Endothelial cell of umbilical vein (primary cell): Measurements from ENCODE around the gene TP73. TPM values are rescaled to one million over a fixed set of nuclear protein-coding genes. Genes with fewer than 3 reads are reported as not detected.

ENCODE experiments used
- BruUV-seq: library from RNA; stranded (reverse); fragments of 400-500 nt; replicated peaks from 2 replicates; lab custom pipeline; 2021; lab: Mats Ljungman, UMichigan
- CTCF ChIA-PET: fragments of 300-600, 350-600 bp; sonication (Branson Sonifier 250); formaldehyde crosslinking; loops from one replicate; lab custom pipeline; 2021; ENCODE audit warnings: antibody characterized with exemption, inconsistent platforms; lab: Charles Lee
- POLR2A ChIA-PET: fragments of 300-600, 350-600 bp; sonication (Branson Sonifier 250); formaldehyde crosslinking; loops from one replicate; lab custom pipeline; 2021; ENCODE audit warnings: antibody characterized with exemption, inconsistent platforms; lab: Charles Lee
- DNase-seq: peaks from one replicate; pipeline ENCODE4 v3.0.0-alpha.2; 2011; ENCODE audit warnings: low read depth, low spot score
- FAIRE-seq: peaks from 2 replicates; lab custom pipeline; 2011; peaks lifted over from hg19 to GRCh38; lab: Jason Lieb, UNC
- H2AFZ ChIP-seq: 2 replicates; pipeline ENCODE4 v1.6.0; 2012; ENCODE audit warnings: low read depth, low read length, control low read depth, inconsistent platforms
- H3K27ac ChIP-seq: 2 replicates; pipeline ENCODE4 v1.5.1; 2011; ENCODE audit warnings: low read depth, mild to moderate bottlenecking, control low read depth, low read length, moderate library complexity; ENCODE audit not compliant: insufficient read depth
- H3K27me3 ChIP-seq, 2 experiments: 2 replicates each; pipeline versions ENCODE4 v1.6.0 to v1.6.1; 2011; ENCODE audit warnings: low read length in 2 of 2, mixed read lengths in 1 of 2; ENCODE audit not compliant: control insufficient read depth in 2 of 2, insufficient read depth in 2 of 2
- H3K36me3 ChIP-seq, 2 experiments: 2 replicates in 1 of 2; 3 replicates in 1 of 2; pipeline ENCODE4 v1.5.1; 2011; ENCODE audit warnings: low read length in 2 of 2, mild to moderate bottlenecking in 1 of 2, moderate library complexity in 1 of 2; ENCODE audit not compliant: control insufficient read depth in 2 of 2, insufficient read depth in 2 of 2; ENCODE audit errors: extremely low read depth in 1 of 2
- H3K4me1 ChIP-seq: 3 replicates; pipeline ENCODE4 v1.5.1; 2011; ENCODE audit warnings: mild to moderate bottlenecking, low read length; ENCODE audit not compliant: control insufficient read depth, insufficient read depth; ENCODE audit errors: extremely low read depth
- H3K4me2 ChIP-seq: 2 replicates; pipeline ENCODE4 v1.6.1; 2011; ENCODE audit warnings: low read length, control low read depth, mixed read lengths; ENCODE audit not compliant: insufficient read depth
- H3K4me3 ChIP-seq, 3 experiments: fragments of 200-600 bp in 1 of 3; sonication (generic), shearing (Covaris generic) in 1 of 3; replicated peaks in 1 of 3; 2 replicates each; pipeline ENCODE4 v1.5.1; 2011 to 2016; ENCODE audit warnings: control low read depth in 3 of 3, low read length in 3 of 3, mild to moderate bottlenecking in 2 of 3, inconsistent platforms in 1 of 3, low read depth in 1 of 3, moderate library complexity in 1 of 3; ENCODE audit not compliant: insufficient read depth in 1 of 3
- H3K79me2 ChIP-seq: 2 replicates; pipeline ENCODE4 v1.6.0; 2012; ENCODE audit warnings: low read length, inconsistent platforms; ENCODE audit not compliant: control insufficient read depth, insufficient read depth
- H3K9ac ChIP-seq: replicated peaks from 2 replicates; pipeline ENCODE3; 2011; ENCODE audit warnings: low read length, control low read depth; ENCODE audit not compliant: insufficient read depth; ENCODE audit errors: extremely low read depth
- H3K9me1 ChIP-seq: replicated peaks from 3 replicates; pipeline ENCODE4 v1.6.0; 2011; ENCODE audit warnings: mild to moderate bottlenecking, low read length; ENCODE audit not compliant: control insufficient read depth, insufficient read depth; ENCODE audit errors: extremely low read depth
- H3K9me3 ChIP-seq: replicated peaks from 2 replicates; pipeline ENCODE4 v1.5.1; 2012; ENCODE audit warnings: low read length, inconsistent platforms; ENCODE audit not compliant: control insufficient read depth, insufficient read depth
- H4K20me1 ChIP-seq: replicated peaks from 2 replicates; pipeline ENCODE3; 2011; ENCODE audit warnings: mild to moderate bottlenecking, low read length; ENCODE audit not compliant: control insufficient read depth, insufficient read depth; ENCODE audit errors: extremely low read depth
- EZH2 ChIP-seq: IDR thresholded peaks from 2 replicates; pipeline ENCODE4 v1.6.1; 2012; ENCODE audit warnings: borderline replicate concordance, low read depth, mild to moderate bottlenecking, moderate library complexity, low read length, inconsistent platforms; ENCODE audit not compliant: severe bottlenecking
- FOS ChIP-seq: IDR thresholded peaks from 2 replicates; pipeline ENCODE4 v1.6.1; 2011; ENCODE audit warnings: mild to moderate bottlenecking, low read length, moderate library complexity, borderline replicate concordance; ENCODE audit not compliant: insufficient read depth
- GATA2 ChIP-seq: IDR thresholded peaks from 2 replicates; pipeline ENCODE4 v1.7.0; 2011; ENCODE audit warnings: low read depth, mild to moderate bottlenecking, moderate library complexity, mixed read lengths, low read length; ENCODE audit not compliant: insufficient read length, insufficient read depth
- MYC ChIP-seq: IDR thresholded peaks from one replicate; pipeline ENCODE4 v1.6.1; 2011; ENCODE audit warnings: mild to moderate bottlenecking, low read depth, low read length
- POLR2A ChIP-seq: IDR thresholded peaks from 2 replicates; pipeline ENCODE4 v1.6.1; 2012; ENCODE audit warnings: low read depth, mild to moderate bottlenecking, control low read depth, low read length
- POLR2AphosphoS5 ChIP-seq: IDR thresholded peaks from 2 replicates; pipeline ENCODE4 v1.6.1; 2012; ENCODE audit warnings: low read depth, mild to moderate bottlenecking, control low read depth, low read length, moderate library complexity; ENCODE audit not compliant: insufficient read depth
- dilution Hi-C: fragments of 300-500 bp; cut with MboI; formaldehyde crosslinking; loops from one replicate; pipeline ENCODE4 v1.15.0; 2019; ENCODE audit warnings: low sequenced_read_pairs; ENCODE audit not compliant: extremely low pct_ligation_motif_present
- intact Hi-C: fragments of 100-400 bp; cut with micrococcal nuclease; formaldehyde crosslinking; loops from one replicate; pipeline ENCODE4 v1.10.0; 2022
- polyA plus RNA-seq, 4 experiments: library from polyadenylated mRNA; depleted of rRNA in 3 of 4; stranded (reverse) in 3 of 4; unstranded in 1 of 4; fragments of >200 nt; gene quantifications; 2 replicates each; pipeline versions ENCODE4 v1.2.1 to v1.2.3, GENCODE V29; 2011 to 2012; ENCODE audit warnings: missing spikeins in 1 of 4
- total RNA-seq: library from RNA; stranded (reverse); gene quantifications from 2 replicates; pipeline ENCODE4 v1.2.3, GENCODE V29; 2021
- TF ChIP-seq, protein P1 (sequence below), 2 donors: IDR thresholded peaks; 1 replicate in 1 of 2; 2 replicates in 1 of 2; pipeline ENCODE4 v1.5.1; 2011; ENCODE audit warnings: low read length in 2 of 2, mild to moderate bottlenecking in 2 of 2, moderate library complexity in 2 of 2, control low read depth in 1 of 2, inconsistent platforms in 1 of 2, low read depth in 1 of 2; ENCODE audit not compliant: insufficient read depth in 1 of 2; ENCODE audit errors: extremely low read depth in 1 of 2

The TP73 gene
- total and polyA plus RNA-seq, 2 donors (not counting 3 experiments of a cell fraction or from before 2014, with no cell fraction given), result 0.03 to 0.15 TPM

- Histone ChIP-seq H3K36me3 (no peaks in the 10 kb centered on the region), H3K9me1 (no peaks in the 10 kb centered on the region), H2AFZ (no peak overlapping the region), H3K4me2 (no peak overlapping the region), H3K9me3 (no peaks in the 10 kb centered on the region), H3K27me3 (no peaks in the 10 kb centered on the region), H3K27ac (no peak overlapping the region), H4K20me1 (no peaks in the 10 kb centered on the region), H3K9ac (no peak overlapping the region), H3K4me1 (no peaks in the 10 kb centered on the region), H3K4me3 (no peak overlapping the region), H3K79me2 (no peaks in the 10 kb centered on the region)
- TF ChIP-seq POLR2AphosphoS5 (no peak), GATA2 (no peak), FOS (no peak), EZH2 (no peak), POLR2A (no peak), MYC (no peak)
- TF ChIP-seq, protein P1, sequence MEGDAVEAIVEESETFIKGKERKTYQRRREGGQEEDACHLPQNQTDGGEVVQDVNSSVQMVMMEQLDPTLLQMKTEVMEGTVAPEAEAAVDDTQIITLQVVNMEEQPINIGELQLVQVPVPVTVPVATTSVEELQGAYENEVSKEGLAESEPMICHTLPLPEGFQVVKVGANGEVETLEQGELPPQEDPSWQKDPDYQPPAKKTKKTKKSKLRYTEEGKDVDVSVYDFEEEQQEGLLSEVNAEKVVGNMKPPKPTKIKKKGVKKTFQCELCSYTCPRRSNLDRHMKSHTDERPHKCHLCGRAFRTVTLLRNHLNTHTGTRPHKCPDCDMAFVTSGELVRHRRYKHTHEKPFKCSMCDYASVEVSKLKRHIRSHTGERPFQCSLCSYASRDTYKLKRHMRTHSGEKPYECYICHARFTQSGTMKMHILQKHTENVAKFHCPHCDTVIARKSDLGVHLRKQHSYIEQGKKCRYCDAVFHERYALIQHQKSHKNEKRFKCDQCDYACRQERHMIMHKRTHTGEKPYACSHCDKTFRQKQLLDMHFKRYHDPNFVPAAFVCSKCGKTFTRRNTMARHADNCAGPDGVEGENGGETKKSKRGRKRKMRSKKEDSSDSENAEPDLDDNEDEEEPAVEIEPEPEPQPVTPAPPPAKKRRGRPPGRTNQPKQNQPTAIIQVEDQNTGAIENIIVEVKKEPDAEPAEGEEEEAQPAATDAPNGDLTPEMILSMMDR (IDR thresholded peaks at IDR 0.05; ENCODE audit: extremely low read depth in 1 of 2, insufficient read depth in 1 of 2, low read depth in 1 of 2, low read length in 2 of 2), result no peak
- POLR2A ChIA-PET, result no interaction called here
- BruUV-seq, result no TSS peak
- CTCF ChIA-PET, result interaction anchor here (1.1 to 1.8 kb wide), 3 partner anchors 10 to 261 kb away, joined by 3 to 14 read pairs (median 4); no protein-coding TSS in a partner anchor
- no peak for DNase-seq
- intact Hi-C loops (no loop called here), dilution Hi-C loops (no loop called here)
- no peak for FAIRE-seq
These were observed 62.0 kb downstream of the TP73 start for GRCh38 chr1:3714284-3714741.
